Ovary (tissue), 9 donors: ENCODE results near the gene ELFN1. TPM values are rescaled to one million over a fixed set of nuclear protein-coding genes. Genes with fewer than 3 reads are reported as not detected.

ENCODE experiments used
- DNase-seq, 5 donors: peaks; one replicate each; pipeline ENCODE4 v3.0.0-alpha.2; 2019 to 2020
- H3K27ac ChIP-seq, 2 donors: fragments of 200-600 bp; one replicate each; pipeline versions ENCODE4 v1.5.1 to v1.8.0; 2019 to 2022
- H3K27me3 ChIP-seq: fragments of 200-600 bp; one replicate; pipeline ENCODE4 v1.8.0; 2022
- H3K36me3 ChIP-seq: fragments of 200-600 bp; sonication (generic); one replicate; pipeline ENCODE4 v1.5.1; 2019
- H3K4me1 ChIP-seq: one replicate; pipeline ENCODE4 v1.8.1; 2013; ENCODE audit warnings: mild to moderate bottlenecking, moderate library complexity; ENCODE audit not compliant: insufficient read depth
- H3K4me3 ChIP-seq: fragments of 200-600 bp; sonication (generic); one replicate; pipeline ENCODE4 v1.5.1; 2017
- H3K9me3 ChIP-seq, 2 donors: fragments of 200-600 bp in 1 of 2; sonication (generic) in 1 of 2; one replicate each; pipeline versions ENCODE4 v1.5.1 to v1.8.1; 2013 to 2019; ENCODE audit warnings: mild to moderate bottlenecking in 1 of 2, moderate library complexity in 1 of 2
- EP300 ChIP-seq: sonication (generic); formaldehyde crosslinking; IDR thresholded peaks from one replicate; pipeline ENCODE4 v1.6.1; 2017; ENCODE audit warnings: antibody characterized with exemption
- POLR2A ChIP-seq: fragments of 450-650 bp; IDR thresholded peaks from one replicate; pipeline ENCODE4 v1.6.1; 2017; ENCODE audit warnings: antibody characterized with exemption, mild to moderate bottlenecking, moderate library complexity
- WGBS, 3 donors: extraction: QIAGEN DNeasy Blood & Tissue Kit in 1 of 3; methylation state at CpG; one replicate each; pipeline versions ENCODE4 v1.1.5 to v1.1.7; 2013 to 2017; 5-methylcytosine and 5-hydroxymethylcytosine counted together
- intact Hi-C, 4 donors: fragments of 100-400 bp; cut with DNase I; formaldehyde crosslinking; loops; one replicate each; pipeline versions ENCODE4 v1.11.0 to v1.15.1; 2022 to 2023
- polyA plus RNA-seq, 2 donors: library from polyadenylated mRNA; stranded (reverse); fragments of 200-250 nt in 1 of 2; fragments of 350-450 nt in 1 of 2; fragmentation: Illumina TruSeq in 1 of 2; extraction: RNeasy Lipid Tissue Mini Kit (QIAGEN cat#74804) in 1 of 2; gene quantifications; one replicate each; pipeline ENCODE4 v1.2.3, GENCODE V29; 2013 to 2014
- total RNA-seq, 7 donors: library from RNA; depleted of rRNA in 2 of 7; stranded (reverse); fragments of >200 nt in 2 of 7; fragmentation: NEBNext Ultra II Directional in 3 of 7; extraction: Animal tissue kit (Norgen Biotek cat#: 25700) in 3 of 7; gene quantifications; one replicate each; pipeline versions ENCODE4 v1.1.0 to v1.2.4, GENCODE V29; 2016 to 2023
- TF ChIP-seq, protein P1 (sequence below), 3 donors: fragments of 450-650 bp in 2 of 3; fragments of 200-600 bp in 1 of 3; IDR thresholded peaks; one replicate each; pipeline versions ENCODE4 v1.5.1 to v1.8.0; 2016 to 2022; ENCODE audit warnings: antibody characterized with exemption in 3 of 3, mild to moderate bottlenecking in 1 of 3
- donor health status: DM: no; HTN: no; CAD: no; lungs with moderate emphysema.
- donor health status: DM: no; HTN: no; CAD: no.
- donor health status: Bipolar disorder and iron deficiency.
- donor health status: DM: yes; HTN: yes; CAD: no.
- donor health status: DM: no; HTN: no; CAD: no.
- donor health status: DM: yes; HTN: yes; CAD: no.

Gene ELFN1
- total and polyA plus RNA-seq, 9 donors, result 0.05 to 1.5 (median 0.60) TPM

- TF ChIP-seq POLR2A (no peak), EP300 (no peak)
- intact Hi-C loops, result no loop called here
- DNase-seq, result peak in 3 of 5 donors; percentile 11 to 26 (median 26)
- H3K4me1 ChIP-seq, result no peaks in the 10 kb centered on the region
- H3K27ac ChIP-seq, result no peak overlapping the region
- no peaks in the 10 kb centered on the region for H3K27me3 ChIP-seq
- no peaks in the 10 kb centered on the region for H3K36me3 ChIP-seq
- H3K4me3 ChIP-seq, result no peak overlapping the region
- no peaks in the 10 kb centered on the region for H3K9me3 ChIP-seq
- WGBS, 3 donors, result 26 to 31% (median 28%) methylated on average over 15 to 16 of the region's 16 CpGs
These were observed 24.0 kb downstream of the ELFN1 start for GRCh38 chr7:1693991-1694524.

GRCh38 chr7:1694611-1695511 lies 24.8 kb downstream of the ELFN1 start:
- intact Hi-C loops, result no loop called here
- no peaks in the 10 kb centered on the region for H3K27me3 ChIP-seq
- no peaks in the 10 kb centered on the region for H3K36me3 ChIP-seq
- no peaks in the 10 kb centered on the region for H3K4me1 ChIP-seq
- TF ChIP-seq EP300, result no peak
- H3K27ac ChIP-seq, result no peak overlapping the region
- H3K9me3 ChIP-seq, result no peaks in the 10 kb centered on the region
- 72 to 77% (median 77%) methylated on average over 30 to 31 of the region's 31 CpGs for WGBS, 3 donors
- DNase-seq, result peak in 3 of 5 donors; percentile 4 to 7 (median 6)
- H3K4me3 ChIP-seq, result no peak overlapping the region

DNA sequence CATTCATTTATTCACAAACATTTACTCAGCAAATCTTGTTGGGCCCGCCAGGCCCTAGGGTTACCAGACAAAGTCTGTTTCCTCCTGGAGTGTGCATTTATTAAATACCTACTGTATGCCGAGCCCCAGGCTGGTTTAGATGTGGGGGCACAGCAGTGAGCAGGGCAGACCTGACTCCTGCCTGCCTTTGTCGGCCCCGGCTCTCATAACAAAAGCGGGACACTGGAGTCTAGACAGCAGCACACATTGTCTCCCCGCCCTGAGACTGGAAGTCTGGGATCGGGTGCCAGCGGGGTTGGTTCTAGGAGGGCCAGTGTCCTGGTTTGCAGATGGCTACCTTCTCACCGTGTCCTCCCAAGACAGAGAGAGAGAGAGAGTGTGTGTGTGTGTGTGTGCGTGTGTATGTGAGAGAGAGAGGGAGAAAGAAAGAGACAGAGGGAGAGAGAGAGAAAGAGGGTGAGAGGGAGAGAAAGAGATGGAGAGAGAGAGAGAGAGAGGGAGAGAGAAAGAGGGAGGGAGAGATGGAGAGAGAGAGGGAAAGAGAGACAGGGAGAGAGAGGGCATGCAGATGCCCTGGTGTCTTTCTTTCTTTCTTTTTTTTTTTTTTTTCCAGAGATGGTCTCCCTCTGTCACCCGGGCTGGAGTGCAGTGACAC lies 25.9 kb downstream of the ELFN1 start:
- Histone ChIP-seq H3K9me3 (no peaks in the 10 kb centered on the region), H3K27me3 (no peaks in the 10 kb centered on the region), H3K27ac (no peak overlapping the region), H3K4me3 (no peak overlapping the region), H3K4me1 (no peaks in the 10 kb centered on the region), H3K36me3 (no peaks in the 10 kb centered on the region)
- WGBS, 3 donors, result 74 to 83% (median 78%) methylated on average over 11 of the region's 11 CpGs
- DNase-seq, result peak in 2 of 5 donors; percentile 3 to 5
- intact Hi-C loops, result no loop called here
- TF ChIP-seq POLR2A, result no peak

DNA sequence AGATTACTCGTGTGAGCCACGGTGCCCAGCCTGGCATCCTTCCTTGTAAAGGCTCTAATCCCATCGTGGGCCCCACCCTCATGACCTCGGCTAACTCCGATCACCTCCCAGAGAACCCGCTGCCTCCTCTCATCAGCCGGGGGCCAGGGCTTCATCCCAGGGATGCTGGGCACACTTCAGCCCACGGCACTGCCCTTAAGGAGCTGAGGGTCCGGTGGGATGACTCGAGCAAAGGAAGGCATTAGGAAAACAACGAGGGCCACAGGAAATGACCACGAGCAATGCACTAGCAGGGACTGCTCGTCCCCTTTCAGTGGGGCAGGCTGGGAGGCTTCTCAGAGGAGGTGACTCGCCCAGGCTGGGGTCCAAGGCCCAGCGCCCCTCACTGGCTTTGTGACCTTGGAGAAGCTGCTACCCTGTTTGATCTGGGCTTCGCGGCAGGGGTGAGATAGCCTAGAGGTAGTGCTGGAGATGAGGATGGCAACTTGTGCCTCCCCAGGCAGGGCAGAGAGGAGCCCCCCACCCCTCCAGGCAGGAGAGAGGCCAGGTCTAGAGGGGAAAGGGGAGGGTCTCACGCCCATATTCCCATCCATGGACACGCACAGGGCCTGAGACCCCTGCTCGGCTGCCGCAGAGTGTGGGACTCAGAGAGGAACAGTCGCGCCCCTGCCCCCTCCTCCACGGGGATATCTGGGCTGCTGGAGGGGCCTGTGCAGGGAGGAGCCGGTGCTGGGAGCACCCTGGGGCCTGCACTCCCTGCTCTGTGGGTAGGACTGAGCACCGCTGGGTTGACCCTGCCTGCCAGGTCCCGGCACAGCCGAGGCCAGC lies 26.8 kb downstream of the ELFN1 start:
- 67 to 74% (median 69%) methylated on average over 27 to 28 of the region's 28 CpGs for WGBS, 3 donors
- Histone ChIP-seq H3K4me1 (no peaks in the 10 kb centered on the region), H3K4me3 (no peak overlapping the region), H3K27ac (no peak overlapping the region), H3K36me3 (no peaks in the 10 kb centered on the region), H3K27me3 (no peaks in the 10 kb centered on the region), H3K9me3 (no peaks in the 10 kb centered on the region)
- TF ChIP-seq EP300 (no peak), POLR2A (no peak)
- TF ChIP-seq, protein P1, sequence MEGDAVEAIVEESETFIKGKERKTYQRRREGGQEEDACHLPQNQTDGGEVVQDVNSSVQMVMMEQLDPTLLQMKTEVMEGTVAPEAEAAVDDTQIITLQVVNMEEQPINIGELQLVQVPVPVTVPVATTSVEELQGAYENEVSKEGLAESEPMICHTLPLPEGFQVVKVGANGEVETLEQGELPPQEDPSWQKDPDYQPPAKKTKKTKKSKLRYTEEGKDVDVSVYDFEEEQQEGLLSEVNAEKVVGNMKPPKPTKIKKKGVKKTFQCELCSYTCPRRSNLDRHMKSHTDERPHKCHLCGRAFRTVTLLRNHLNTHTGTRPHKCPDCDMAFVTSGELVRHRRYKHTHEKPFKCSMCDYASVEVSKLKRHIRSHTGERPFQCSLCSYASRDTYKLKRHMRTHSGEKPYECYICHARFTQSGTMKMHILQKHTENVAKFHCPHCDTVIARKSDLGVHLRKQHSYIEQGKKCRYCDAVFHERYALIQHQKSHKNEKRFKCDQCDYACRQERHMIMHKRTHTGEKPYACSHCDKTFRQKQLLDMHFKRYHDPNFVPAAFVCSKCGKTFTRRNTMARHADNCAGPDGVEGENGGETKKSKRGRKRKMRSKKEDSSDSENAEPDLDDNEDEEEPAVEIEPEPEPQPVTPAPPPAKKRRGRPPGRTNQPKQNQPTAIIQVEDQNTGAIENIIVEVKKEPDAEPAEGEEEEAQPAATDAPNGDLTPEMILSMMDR (IDR thresholded peaks at IDR 0.05), result no peak
- intact Hi-C loops, result no loop called here
- peak in 2 of 5 donors; percentile 2 to 11 for DNase-seq

- no peak for TF ChIP-seq EP300
- intact Hi-C loops, result no loop called here
- no peaks in the 10 kb centered on the region for H3K9me3 ChIP-seq
- 57 to 76% (median 66%) methylated on average over 18 of the region's 18 CpGs for WGBS, 3 donors
- no peak overlapping the region for H3K4me3 ChIP-seq
- no peaks in the 10 kb centered on the region for H3K36me3 ChIP-seq
- no peaks in the 10 kb centered on the region for H3K4me1 ChIP-seq
- peak in 1 of 5 donors; percentile 1 for DNase-seq
- H3K27me3 ChIP-seq, result no peaks in the 10 kb centered on the region
- H3K27ac ChIP-seq, result no peak overlapping the region
These were observed 27.5 kb downstream of the ELFN1 start for GRCh38 chr7:1697499-1698125.
